GM12878 (cell line): Measurements from ENCODE around the gene FANCL. TPM values are rescaled to one million over a fixed set of nuclear protein-coding genes. Genes with fewer than 3 reads are reported as not detected.

Source experiments
- ATAC-seq: fragments of 200-7000 bp; cut with Tn5 transposase; 3 replicates; pipeline ENCODE4 v1.9.1; 2020; ENCODE audit warnings: mild to moderate bottlenecking, moderate library complexity
- BruUV-seq: library from RNA; stranded (reverse); fragments of 400-500 nt; replicated peaks from 2 replicates; lab custom pipeline; 2021; lab: Mats Ljungman, UMichigan
- CTCF ChIA-PET: fragments of 300-600 bp; sonication (Branson Sonifier 250); formaldehyde crosslinking; extraction: SDS; loops from one replicate; lab custom pipeline; 2021; ENCODE audit warnings: inconsistent platforms; lab: Yijun Ruan, JAX
- POLR2A ChIA-PET: fragments of 350-600 bp; formaldehyde crosslinking; extraction: SDS; loops from one replicate; lab custom pipeline; 2021; ENCODE audit warnings: inconsistent platforms; lab: Charles Lee
- RAD21 ChIA-PET: fragments of 300-600 bp; sonication (Branson Sonifier 250); formaldehyde crosslinking; loops from one replicate; lab custom pipeline; 2023; ENCODE audit warnings: antibody characterized with exemption; ENCODE audit not compliant: unreplicated experiment; lab: Charles Lee
- SMC1A ChIA-PET: fragments of 300-600 bp; sonication (Branson Sonifier 250); formaldehyde crosslinking; loops from one replicate; lab custom pipeline; 2023; ENCODE audit not compliant: unreplicated experiment, uncharacterized antibody; lab: Charles Lee
- DNase-seq: peaks from one replicate; pipeline ENCODE4 v3.0.0-alpha.2; 2011; ENCODE audit warnings: low read depth, low spot score
- FAIRE-seq: peaks from 3 replicates; lab custom pipeline; 2011; peaks lifted over from hg19 to GRCh38; lab: Jason Lieb, UNC
- H2AFZ ChIP-seq: 2 replicates; pipeline ENCODE4 v1.6.0; 2011; ENCODE audit warnings: low read depth, low read length, control low read depth; ENCODE audit not compliant: control insufficient read depth
- H3K27ac ChIP-seq: 2 replicates; pipeline ENCODE4 v1.5.1; 2011; ENCODE audit warnings: control low read depth; ENCODE audit not compliant: control insufficient read depth, insufficient read depth
- H3K27me3 ChIP-seq, 2 experiments: replicated peaks in 1 of 2; 2 replicates each; pipeline versions ENCODE4 v1.6.0 to v1.6.1; 2011; ENCODE audit warnings: low read length in 1 of 2; ENCODE audit not compliant: control insufficient read depth in 2 of 2, insufficient read depth in 2 of 2
- H3K36me3 ChIP-seq, 2 experiments: 2 replicates each; pipeline ENCODE4 v1.5.1; 2011; ENCODE audit warnings: low read length in 1 of 2; ENCODE audit not compliant: control insufficient read depth in 2 of 2, insufficient read depth in 2 of 2
- H3K4me1 ChIP-seq: 2 replicates; pipeline ENCODE4 v1.6.1; 2011; ENCODE audit warnings: mild to moderate bottlenecking, low read length, moderate library complexity, mixed read lengths; ENCODE audit not compliant: control insufficient read depth, insufficient read depth
- H3K4me2 ChIP-seq: 2 replicates; pipeline ENCODE4 v1.6.0; 2011; ENCODE audit warnings: control low read depth; ENCODE audit not compliant: control insufficient read depth, insufficient read depth
- H3K4me3 ChIP-seq: fragments of 200-600 bp; sonication (generic); 2 replicates; pipeline ENCODE4 v1.5.1; 2016
- H3K79me2 ChIP-seq: 2 replicates; pipeline ENCODE4 v1.6.0; 2011; ENCODE audit warnings: low read length; ENCODE audit not compliant: control insufficient read depth, insufficient read depth
- H3K9ac ChIP-seq: 2 replicates; pipeline ENCODE4 v1.8.0; 2011; ENCODE audit warnings: low read length, control low read depth, mixed read lengths; ENCODE audit not compliant: control insufficient read depth, insufficient read depth
- H3K9me3 ChIP-seq: replicated peaks from 3 replicates; pipeline ENCODE4 v1.5.1; 2011; ENCODE audit warnings: mild to moderate bottlenecking, low read length; ENCODE audit not compliant: control insufficient read depth, insufficient read depth
- H4K20me1 ChIP-seq: 2 replicates; pipeline ENCODE4 v1.6.0; 2011; ENCODE audit not compliant: control insufficient read depth, insufficient read depth
- ASH2L ChIP-seq: fragments of 300-600, 200-600 bp; sonication (generic); IDR thresholded peaks from 2 replicates; pipeline ENCODE4 v1.6.1; 2017; ENCODE audit warnings: low read depth, mild to moderate bottlenecking, borderline replicate concordance
- BRCA1 ChIP-seq: IDR thresholded peaks from 2 replicates; pipeline ENCODE4 v1.6.1; 2011; ENCODE audit warnings: low read depth, low read length, improper control_type of control experiment
- E4F1 ChIP-seq: fragments of 450-650 bp; IDR thresholded peaks from 2 replicates; pipeline ENCODE4 v1.6.1; 2018; ENCODE audit warnings: borderline replicate concordance, mild to moderate bottlenecking; ENCODE audit not compliant: partially characterized antibody
- EED ChIP-seq: sonication (generic); IDR thresholded peaks from 2 replicates; pipeline ENCODE4 v1.6.1; 2016; ENCODE audit warnings: antibody characterized with exemption, low read depth
- EP300 ChIP-seq, 2 experiments: fragments of 150-350 bp in 1 of 2; IDR thresholded peaks; 2 replicates each; pipeline ENCODE4 v1.6.1; 2011 to 2012; ENCODE audit warnings: low read depth in 2 of 2, low read length in 2 of 2, borderline replicate concordance in 1 of 2, improper control_type of control experiment in 1 of 2, inconsistent platforms in 1 of 2; ENCODE audit not compliant: control insufficient read depth in 1 of 2
- ETV6 ChIP-seq, 2 experiments: fragments of 450-650 bp in 1 of 2; IDR thresholded peaks in 1 of 2; conservative IDR thresholded peaks in 1 of 2; 2 replicates each; pipeline ENCODE4 v1.6.1; 2014; ENCODE audit warnings: antibody characterized with exemption in 1 of 2, borderline replicate concordance in 1 of 2, low read depth in 1 of 2, mild to moderate bottlenecking in 1 of 2, moderate library complexity in 1 of 2
- IRF3 ChIP-seq: fragments of 450-650 bp; IDR thresholded peaks from 2 replicates; pipeline ENCODE4 v1.6.1; 2014; ENCODE audit warnings: mild to moderate bottlenecking
- RAD21 ChIP-seq: IDR thresholded peaks from 2 replicates; pipeline ENCODE4 v1.6.1; 2011; ENCODE audit warnings: mild to moderate bottlenecking, low read depth, low read length, moderate library complexity; ENCODE audit not compliant: insufficient read depth
- RAD51 ChIP-seq: fragments of 450-650 bp; IDR thresholded peaks from 2 replicates; pipeline ENCODE4 v1.6.1; 2016; ENCODE audit warnings: moderate library complexity, mild to moderate bottlenecking, inconsistent platforms
- SIN3A ChIP-seq: IDR thresholded peaks from 2 replicates; pipeline ENCODE4 v1.6.1; 2012; ENCODE audit warnings: low read depth, low read length, improper control_type of control experiment
- SREBF1 ChIP-seq: IDR thresholded peaks from 2 replicates; pipeline ENCODE4 v1.6.1; 2012; ENCODE audit warnings: mild to moderate bottlenecking, low read length
- SUPT20H ChIP-seq: IDR thresholded peaks from 2 replicates; pipeline ENCODE4 v1.6.1; 2011; ENCODE audit warnings: low read depth, mild to moderate bottlenecking, low read length, moderate library complexity, borderline replicate concordance; ENCODE audit not compliant: control insufficient read depth
- TCF12 ChIP-seq: IDR thresholded peaks from 2 replicates; pipeline ENCODE4 v1.6.1; 2011; ENCODE audit warnings: low read depth, mild to moderate bottlenecking, low read length
- YY1 ChIP-seq: IDR thresholded peaks from 2 replicates; pipeline ENCODE4 v1.6.1; 2011; ENCODE audit warnings: low read depth, mild to moderate bottlenecking, low read length
- ZNF384 ChIP-seq: IDR thresholded peaks from 2 replicates; pipeline ENCODE4 v1.6.1; 2012; ENCODE audit warnings: low read depth, mild to moderate bottlenecking, low read length, improper control_type of control experiment, borderline replicate concordance
- WGBS: methylation state at CpG from one replicate; pipeline ENCODE4 v1.1.6; 2016; ENCODE audit warnings: low lambda C conversion rate; ENCODE audit not compliant: insufficient replicate concordance, insufficient coverage; ENCODE audit errors: missing lambda C conversion rate; 5-methylcytosine and 5-hydroxymethylcytosine counted together
- in situ Hi-C: fragments of 300-500 bp; cut with MboI; formaldehyde crosslinking; loops from 9 replicates; pipeline ENCODE4 v1.14.3; 2018; ENCODE audit warnings: mixed read lengths
- intact Hi-C: fragments of 100-400 bp; cut with micrococcal nuclease; formaldehyde crosslinking; loops from one replicate; pipeline ENCODE4 v1.14.2; 2022; ENCODE audit not compliant: unreplicated experiment
- polyA plus RNA-seq, 11 experiments: library from polyadenylated mRNA; depleted of rRNA in 4 of 11; unstranded in 6 of 11; stranded (reverse) in 5 of 11; fragments of >200 nt; fragmentation: Nextera tagmentation in 4 of 11; fragmentation: Illumina TruSeq in 1 of 11; extraction: Ambion mirVana in 4 of 11; extraction: Trizol in 1 of 11; gene quantifications; 1 replicate in 1 of 11; 2 replicates in 10 of 11; pipeline versions ENCODE4 v1.2.1 to v1.2.3, GENCODE V29; 2011 to 2016; ENCODE audit warnings: inconsistent platforms in 2 of 11, missing spikeins in 2 of 11, low read depth in 1 of 11
- total RNA-seq, 4 experiments: library from RNA; depleted of rRNA in 3 of 4; stranded (reverse); fragments of >200 nt in 3 of 4; fragmentation: Illumina TruSeq in 1 of 4; extraction: Trizol in 1 of 4; gene quantifications; 2 replicates each; pipeline versions ENCODE4 v1.2.1 to v1.2.3, GENCODE V29; 2013 to 2021

FANCL gene
- total and polyA plus RNA-seq, 10 of the 15 experiments (the other 5 are each of a cell fraction or from before 2014, with no cell fraction given), result 30.8 to 90.5 (median 52.3) TPM

- TF ChIP-seq ASH2L (no peak), RAD51 (no peak), SIN3A (no peak), E4F1 (no peak), ZNF384 (no peak)
Measured at GRCh38 chr2:58197894-58198293, 43.2 kb downstream of the FANCL start (continued).

GRCh38 chr2:58195662-58196061 lies 45.5 kb downstream of the FANCL start:
- FAIRE-seq, result no peak
- RAD21 ChIA-PET, result no interaction called here

More at GRCh38 chr2:58195662-58196061, 45.5 kb downstream of the FANCL start:
- in situ Hi-C loops (no loop called here), intact Hi-C loops (no loop called here)
- Histone ChIP-seq H3K36me3 (peaks cover 0 to 7% of the 10 kb centered on the region in 2 experiments; a peak in 1 of 4 replicates), H3K79me2 (no peaks in the 10 kb centered on the region), H3K9ac (no peak overlapping the region), H3K4me1 (no peaks in the 10 kb centered on the region), H3K4me2 (no peak overlapping the region), H3K27ac (no peak overlapping the region), H4K20me1 (no peaks in the 10 kb centered on the region), H3K4me3 (no peak overlapping the region), H3K27me3 (no peaks in the 10 kb centered on the region), H2AFZ (no peak overlapping the region), H3K9me3 (no peaks in the 10 kb centered on the region)
- 100% methylated on average over 1 of the region's 1 CpG for WGBS
- POLR2A ChIA-PET, result no interaction called here
- no peak for ATAC-seq
- TF ChIP-seq ETV6 (conservative IDR thresholded peaks at IDR 0.05 in 1 of 2, IDR thresholded peaks at IDR 0.05 in 1 of 2; ENCODE audit: borderline replicate concordance in 1 of 2, low read depth in 1 of 2) (no peak), EED (no peak), EP300 (IDR thresholded peaks at IDR 0.05; ENCODE audit: borderline replicate concordance in 1 of 2, control insufficient read depth in 1 of 2, low read depth in 2 of 2, low read length in 2 of 2) (no peak), IRF3 (no peak), SREBF1 (no peak), SUPT20H (no peak), TCF12 (no peak), YY1 (no peak), RAD21 (no peak), BRCA1 (no peak)
- no TSS peak for BruUV-seq
- SMC1A ChIA-PET, result no interaction called here
- CTCF ChIA-PET, result no interaction called here
- no peak for DNase-seq
